Lower leg skin (tissue), 4 donors: Measurements from ENCODE around the gene NKAIN1. TPM values are rescaled to one million over a fixed set of nuclear protein-coding genes. Genes with fewer than 3 reads are reported as not detected.
A peak's percentile ranks its signal among the peaks of the same experiment; 100 is the strongest.
"Not testable (repeated sequence)": the region's sequence is repeated elsewhere in the genome, so short reads cannot be mapped to it uniquely, and the experiment has no call there.

Experiments used
- DNase-seq, 2 donors: peaks; one replicate each; pipeline ENCODE4 v3.0.0-alpha.2; 2019; ENCODE audit warnings: low spot score in 2 of 2
- H3K4me3 ChIP-seq: fragments of 200-600 bp; sonication (generic); 2 replicates; pipeline ENCODE4 v1.5.1; 2017; ENCODE audit warnings: mild to moderate bottlenecking, low read depth; ENCODE audit not compliant: poor library complexity, severe bottlenecking
- POLR2A ChIP-seq, 2 donors: fragments of 450-650 bp; IDR thresholded peaks; one replicate each; pipeline ENCODE4 v1.6.1; 2016 to 2017; ENCODE audit warnings: antibody characterized with exemption in 2 of 2, mild to moderate bottlenecking in 1 of 2, moderate library complexity in 1 of 2
- WGBS, 2 donors: methylation state at CpG; one replicate each; pipeline ENCODE4 v1.1.5; 2018; 5-methylcytosine and 5-hydroxymethylcytosine counted together
- intact Hi-C: fragments of 100-400 bp; cut with DNase I; formaldehyde crosslinking; loops from one replicate; pipeline ENCODE4 v1.15.0; 2023; ENCODE audit warnings: low total_unique reads
- total RNA-seq, 4 donors: library from RNA; depleted of rRNA; stranded (reverse); fragments of >200 nt; gene quantifications; one replicate each; pipeline ENCODE4 v1.1.0, GENCODE V29; 2016
- TF ChIP-seq, protein P1 (sequence below), 3 donors: fragments of 450-650 bp; IDR thresholded peaks; one replicate each; pipeline ENCODE4 v1.5.1; 2016; ENCODE audit warnings: antibody characterized with exemption in 3 of 3, mild to moderate bottlenecking in 3 of 3, moderate library complexity in 2 of 3

Gene NKAIN1
- total RNA-seq, 4 donors from 2014 or later, result 0.46 to 1.4 (median 0.91) TPM

- no peak overlapping the region for H3K4me3 ChIP-seq
- no peak for TF ChIP-seq POLR2A (IDR thresholded peaks at IDR 0.05)
- TF ChIP-seq, protein P1, sequence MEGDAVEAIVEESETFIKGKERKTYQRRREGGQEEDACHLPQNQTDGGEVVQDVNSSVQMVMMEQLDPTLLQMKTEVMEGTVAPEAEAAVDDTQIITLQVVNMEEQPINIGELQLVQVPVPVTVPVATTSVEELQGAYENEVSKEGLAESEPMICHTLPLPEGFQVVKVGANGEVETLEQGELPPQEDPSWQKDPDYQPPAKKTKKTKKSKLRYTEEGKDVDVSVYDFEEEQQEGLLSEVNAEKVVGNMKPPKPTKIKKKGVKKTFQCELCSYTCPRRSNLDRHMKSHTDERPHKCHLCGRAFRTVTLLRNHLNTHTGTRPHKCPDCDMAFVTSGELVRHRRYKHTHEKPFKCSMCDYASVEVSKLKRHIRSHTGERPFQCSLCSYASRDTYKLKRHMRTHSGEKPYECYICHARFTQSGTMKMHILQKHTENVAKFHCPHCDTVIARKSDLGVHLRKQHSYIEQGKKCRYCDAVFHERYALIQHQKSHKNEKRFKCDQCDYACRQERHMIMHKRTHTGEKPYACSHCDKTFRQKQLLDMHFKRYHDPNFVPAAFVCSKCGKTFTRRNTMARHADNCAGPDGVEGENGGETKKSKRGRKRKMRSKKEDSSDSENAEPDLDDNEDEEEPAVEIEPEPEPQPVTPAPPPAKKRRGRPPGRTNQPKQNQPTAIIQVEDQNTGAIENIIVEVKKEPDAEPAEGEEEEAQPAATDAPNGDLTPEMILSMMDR (IDR thresholded peaks at IDR 0.05), result peak in 1 of 3 donors; percentile 66
- intact Hi-C loops, result loop anchor here (5.0 to 10.0 kb wide), 2 partner anchors 153 to 366 kb away; no protein-coding TSS in a partner anchor
- 15% methylated on average over 49 to 52 of the region's 52 CpGs for WGBS, 2 donors
- peak; percentile 19 to 88 for DNase-seq
Observed at GRCh38 chr1:31181515-31182343, 58.0 kb downstream of the NKAIN1 start.

DNA sequence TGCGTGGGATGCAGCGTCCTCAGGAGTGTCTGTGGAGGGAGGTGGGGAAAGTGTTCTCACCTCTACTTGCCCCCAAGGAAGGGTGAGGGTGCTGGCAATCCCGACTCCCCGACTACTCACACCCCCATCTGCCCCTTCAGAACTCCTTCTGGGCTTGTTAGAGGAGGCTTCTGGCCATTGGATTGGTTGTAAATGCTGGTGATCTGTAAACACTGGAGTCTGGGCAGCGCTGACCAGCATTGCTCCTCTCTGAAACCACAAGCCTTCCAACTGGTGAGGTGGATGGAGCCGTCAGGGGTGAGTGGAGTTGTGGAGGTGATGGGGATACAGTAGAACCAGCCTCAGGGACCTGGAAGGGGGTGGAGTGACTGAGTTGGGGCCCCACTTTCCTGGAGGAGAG lies 59.3 kb downstream of the NKAIN1 start:
- intact Hi-C loops, result loop anchor here (5.0 to 10.0 kb wide), 2 partner anchors 154 to 367 kb away; no protein-coding TSS in a partner anchor
- WGBS, 2 donors, result 80 to 84% methylated on average over 6 of the region's 6 CpGs
- TF ChIP-seq POLR2A (IDR thresholded peaks at IDR 0.05), result no peak
- TF ChIP-seq, protein P1 (IDR thresholded peaks at IDR 0.05), result no peak
- H3K4me3 ChIP-seq, result no peak overlapping the region
- DNase-seq, result no peak

DNA sequence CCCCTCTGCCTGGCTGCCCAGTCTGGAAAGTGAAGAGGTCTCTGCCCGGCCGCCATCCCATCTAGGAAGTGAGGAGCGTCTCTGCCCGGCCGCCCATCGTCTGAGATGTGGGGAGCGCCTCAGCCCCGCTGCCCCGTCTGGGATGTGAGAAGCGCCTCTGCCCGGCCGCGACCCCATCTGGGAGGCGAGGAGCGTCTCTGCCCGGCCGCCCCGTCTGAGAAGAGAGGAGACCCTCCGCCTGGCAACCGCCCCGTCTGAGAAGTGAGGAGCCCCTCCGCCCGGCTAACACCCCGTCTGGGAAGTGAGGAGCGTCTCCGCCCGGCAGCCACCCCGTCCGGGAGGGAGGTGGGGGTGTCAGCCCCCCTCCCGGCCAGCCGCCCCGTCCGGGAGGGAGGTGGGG lies 63.4 kb downstream of the NKAIN1 start:
- H3K4me3 ChIP-seq, DNase-seq, intact Hi-C loops: not testable (repeated sequence)
- 96 to 98% methylated on average over 22 to 27 of the region's 33 CpGs for WGBS, 2 donors

DNA sequence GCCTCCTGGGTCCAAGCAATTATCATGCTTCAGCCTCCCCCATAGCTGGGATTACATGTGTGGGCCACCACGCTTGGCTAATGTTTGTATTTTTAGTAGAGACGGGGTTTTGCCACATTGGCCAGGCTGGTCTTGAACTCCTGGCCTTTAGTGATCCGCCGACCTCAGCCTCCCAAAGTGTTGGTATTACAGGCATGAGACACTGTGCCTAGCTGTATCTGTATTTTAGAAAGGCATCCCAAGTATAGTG lies 69.3 kb downstream of the NKAIN1 start:
- intact Hi-C loops, result no loop called here
- H3K4me3 ChIP-seq, result no peak overlapping the region
- no peak for TF ChIP-seq POLR2A (IDR thresholded peaks at IDR 0.05)
- TF ChIP-seq, protein P1 (IDR thresholded peaks at IDR 0.05), result no peak
- WGBS, 2 donors, result 67 to 82% methylated on average over 4 of the region's 4 CpGs
- no peak for DNase-seq

DNA sequence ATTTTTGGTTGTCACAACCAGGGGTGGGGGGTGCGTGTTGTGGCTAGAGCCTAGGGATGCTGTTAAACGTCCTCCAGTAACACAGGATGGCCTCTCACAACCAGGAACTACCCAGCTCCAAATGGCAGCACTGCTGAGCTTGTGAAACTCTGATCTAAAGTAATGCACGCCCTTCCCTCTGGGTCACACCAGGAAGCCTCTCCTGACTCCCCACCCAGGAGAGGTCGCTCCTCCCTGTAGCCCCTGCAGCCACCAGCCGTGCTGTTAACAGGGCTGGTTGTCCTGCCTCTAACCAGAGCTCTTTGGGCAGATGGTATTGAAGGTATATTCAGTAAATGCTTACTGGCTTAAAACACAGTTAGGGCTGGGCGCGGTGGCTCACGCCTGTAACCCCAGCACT lies 73.2 kb downstream of the NKAIN1 start:
- TF ChIP-seq, protein P1 (IDR thresholded peaks at IDR 0.05), result no peak
- TF ChIP-seq POLR2A (IDR thresholded peaks at IDR 0.05), result no peak
- H3K4me3 ChIP-seq, result no peak overlapping the region
- intact Hi-C loops, result no loop called here
- WGBS, 2 donors, result 73 to 79% methylated on average over 8 of the region's 8 CpGs
- DNase-seq, result no peak

- intact Hi-C loops, result no loop called here
- DNase-seq, result no peak
- WGBS, 2 donors, result 86 to 93% methylated on average over 5 of the region's 5 CpGs
- TF ChIP-seq POLR2A (IDR thresholded peaks at IDR 0.05), result no peak
- TF ChIP-seq, protein P1 (IDR thresholded peaks at IDR 0.05), result no peak
- H3K4me3 ChIP-seq, result no peak overlapping the region
Observed at GRCh38 chr1:31164291-31164690, 75.4 kb downstream of the NKAIN1 start.
